Loucy (cell line): ENCODE measurements around the gene NOS3.
A peak's percentile ranks its signal among the peaks of the same experiment; 100 is the strongest.

Source experiments
- H2AFZ ChIP-seq: fragments of 200-600 bp; sonication (generic); 2 replicates; pipeline ENCODE4 v1.6.0; 2016; ENCODE audit warnings: antibody characterized with exemption, mild to moderate bottlenecking, low read length, moderate library complexity
- H3F3A ChIP-seq: fragments of 200-600 bp; 2 replicates; pipeline ENCODE4 v1.6.0; 2016; ENCODE audit warnings: antibody characterized with exemption, low read depth, mild to moderate bottlenecking
- H3K27me3 ChIP-seq: fragments of 200-600 bp; sonication (generic); 2 replicates; pipeline ENCODE4 v1.6.1; 2014; ENCODE audit warnings: low read length, mild to moderate bottlenecking; ENCODE audit not compliant: insufficient read depth, poor library complexity, severe bottlenecking
- H3K36me3 ChIP-seq: fragments of 200-600 bp; sonication (generic); 2 replicates; pipeline ENCODE4 v1.6.1; 2016; ENCODE audit warnings: low read length; ENCODE audit not compliant: insufficient read depth
- H3K4me1 ChIP-seq: fragments of 200-600 bp; sonication (generic); 2 replicates; pipeline ENCODE4 v1.5.1; 2014; ENCODE audit warnings: low read length, mild to moderate bottlenecking; ENCODE audit not compliant: insufficient read depth, poor library complexity, severe bottlenecking
- H3K4me2 ChIP-seq: fragments of 200-600 bp; sonication (generic); 2 replicates; pipeline ENCODE4 v1.6.0; 2014; ENCODE audit warnings: antibody characterized with exemption, low read length, low read depth, mild to moderate bottlenecking; ENCODE audit not compliant: poor library complexity, severe bottlenecking
- H3K4me3 ChIP-seq: fragments of 200-600 bp; sonication (generic); 2 replicates; pipeline ENCODE4 v1.5.1; 2014; ENCODE audit warnings: low read length, mild to moderate bottlenecking, mixed read lengths; ENCODE audit not compliant: poor library complexity, severe bottlenecking
- H3K79me2 ChIP-seq: fragments of 200-600 bp; sonication (generic); 2 replicates; pipeline ENCODE4 v1.6.1; 2014; ENCODE audit warnings: low read length; ENCODE audit not compliant: insufficient read depth
- H3K9ac ChIP-seq: fragments of 200-600 bp; sonication (generic); 2 replicates; pipeline ENCODE4 v1.6.0; 2014; ENCODE audit warnings: mild to moderate bottlenecking, low read depth, low read length, moderate library complexity; ENCODE audit not compliant: poor library complexity, severe bottlenecking
- H3K9me2 ChIP-seq: fragments of 200-600 bp; sonication (generic); replicated peaks from 2 replicates; pipeline ENCODE4 v1.6.1; 2016; ENCODE audit warnings: low read depth, low read length, mixed read lengths
- H3K9me3 ChIP-seq: fragments of 200-600 bp; sonication (generic); 2 replicates; pipeline ENCODE4 v1.6.1; 2014; ENCODE audit warnings: mild to moderate bottlenecking, antibody characterized with exemption, low read length, low read depth; ENCODE audit not compliant: insufficient read depth
- H4K20me1 ChIP-seq: fragments of 200-600 bp; sonication (generic); 2 replicates; pipeline ENCODE4 v1.6.0; 2014; ENCODE audit warnings: antibody characterized with exemption, low read length, mild to moderate bottlenecking; ENCODE audit not compliant: insufficient read depth, poor library complexity, severe bottlenecking
- EZH2phosphoT487 ChIP-seq: fragments of 200-600 bp; IDR thresholded peaks from 2 replicates; pipeline ENCODE4 v1.6.1; 2018; ENCODE audit warnings: antibody characterized with exemption, mild to moderate bottlenecking, moderate library complexity, borderline replicate concordance
- TF ChIP-seq, protein P1 (sequence below): fragments of 200-600 bp; sonication (generic); conservative IDR thresholded peaks from 2 replicates; pipeline ENCODE4 v1.5.1; 2014; ENCODE audit warnings: mild to moderate bottlenecking, antibody characterized with exemption, low read length

NOS3 gene

DNA sequence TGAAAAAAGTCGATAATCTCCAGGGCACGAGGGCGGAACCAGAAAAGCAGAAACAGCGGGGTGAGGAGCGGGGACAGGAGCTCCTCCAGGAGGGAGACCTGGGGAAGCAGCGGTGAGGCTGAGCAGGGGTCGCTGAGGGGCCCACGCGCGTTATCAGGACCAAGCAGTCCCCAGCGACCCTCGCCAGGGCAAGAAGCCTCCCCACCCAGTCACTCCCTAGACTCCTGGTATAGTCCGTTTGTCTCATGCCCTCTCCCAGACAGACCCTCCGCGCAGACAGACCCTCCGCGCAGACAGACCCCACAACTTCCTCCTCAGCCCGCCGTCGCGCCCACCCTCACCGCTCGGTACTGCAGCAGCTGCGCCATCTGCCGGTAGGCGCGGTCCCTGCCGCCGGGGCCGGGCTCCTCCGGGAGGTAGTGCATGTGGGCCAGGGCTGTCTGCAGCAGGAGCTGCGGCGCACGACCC lies 27.2 kb downstream of the NOS3 start:
- Histone ChIP-seq H3K27me3 (no peaks in the 10 kb centered on the region), H3K4me1 (peaks cover 23% of the 10 kb centered on the region), H4K20me1 (no peaks in the 10 kb centered on the region), H3F3A (no peaks in the 10 kb centered on the region), H3K9ac (peak overlapping the region; percentile 57), H3K4me2 (peak overlapping the region; percentile 74), H3K36me3 (no peaks in the 10 kb centered on the region), H3K9me2 (no peaks in the 10 kb centered on the region), H3K79me2 (no peaks in the 10 kb centered on the region), H2AFZ (peak overlapping the region; percentile 80), H3K4me3 (peak overlapping the region; percentile 67), H3K9me3 (no peaks in the 10 kb centered on the region)
- no peak for TF ChIP-seq EZH2phosphoT487
- TF ChIP-seq, protein P1, sequence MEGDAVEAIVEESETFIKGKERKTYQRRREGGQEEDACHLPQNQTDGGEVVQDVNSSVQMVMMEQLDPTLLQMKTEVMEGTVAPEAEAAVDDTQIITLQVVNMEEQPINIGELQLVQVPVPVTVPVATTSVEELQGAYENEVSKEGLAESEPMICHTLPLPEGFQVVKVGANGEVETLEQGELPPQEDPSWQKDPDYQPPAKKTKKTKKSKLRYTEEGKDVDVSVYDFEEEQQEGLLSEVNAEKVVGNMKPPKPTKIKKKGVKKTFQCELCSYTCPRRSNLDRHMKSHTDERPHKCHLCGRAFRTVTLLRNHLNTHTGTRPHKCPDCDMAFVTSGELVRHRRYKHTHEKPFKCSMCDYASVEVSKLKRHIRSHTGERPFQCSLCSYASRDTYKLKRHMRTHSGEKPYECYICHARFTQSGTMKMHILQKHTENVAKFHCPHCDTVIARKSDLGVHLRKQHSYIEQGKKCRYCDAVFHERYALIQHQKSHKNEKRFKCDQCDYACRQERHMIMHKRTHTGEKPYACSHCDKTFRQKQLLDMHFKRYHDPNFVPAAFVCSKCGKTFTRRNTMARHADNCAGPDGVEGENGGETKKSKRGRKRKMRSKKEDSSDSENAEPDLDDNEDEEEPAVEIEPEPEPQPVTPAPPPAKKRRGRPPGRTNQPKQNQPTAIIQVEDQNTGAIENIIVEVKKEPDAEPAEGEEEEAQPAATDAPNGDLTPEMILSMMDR = peak; percentile 97

DNA sequence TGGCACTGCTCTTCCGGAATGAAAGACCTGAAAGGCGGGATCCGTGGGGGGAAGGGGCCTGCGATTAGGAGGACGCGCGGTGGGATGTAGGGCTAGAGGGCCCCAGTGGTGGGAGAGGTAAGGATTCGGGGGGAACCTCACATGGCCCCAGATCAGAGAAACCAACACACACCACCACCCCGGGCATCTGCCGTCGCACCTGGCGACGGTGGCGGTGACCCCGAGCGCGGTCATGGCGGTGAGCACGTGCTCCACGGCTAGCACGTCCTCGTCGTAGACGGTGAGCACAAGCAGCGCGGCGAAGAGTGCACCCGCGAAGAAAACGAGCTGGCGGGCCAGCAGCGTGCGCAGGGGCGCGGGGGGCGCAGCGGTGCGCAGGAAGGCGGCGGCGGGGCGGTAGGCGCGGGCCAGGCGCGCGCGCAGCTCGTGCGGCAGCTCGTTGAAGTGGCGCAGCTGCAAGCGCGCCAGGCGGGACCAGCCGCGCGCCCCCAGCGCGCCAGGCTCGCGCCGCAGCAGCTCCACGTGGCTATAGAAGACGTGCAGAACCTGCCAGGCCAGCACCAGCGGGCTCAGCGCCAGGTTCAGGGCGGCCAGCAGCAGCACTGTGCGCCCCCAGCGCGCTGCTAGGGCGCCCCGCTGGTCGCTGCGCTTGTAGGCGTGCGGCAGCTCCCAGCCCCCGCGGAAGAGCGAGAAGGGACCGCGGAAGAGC lies 27.8 kb downstream of the NOS3 start:
- H3K27me3 ChIP-seq = no peaks in the 10 kb centered on the region
- no peaks in the 10 kb centered on the region for H3K79me2 ChIP-seq
- H2AFZ ChIP-seq = peak overlapping the region; percentile 80
- peak overlapping the region; percentile 74 for H3K4me2 ChIP-seq
- peak overlapping the region; percentile 67 for H3K4me3 ChIP-seq
- H3K9me2 ChIP-seq = no peaks in the 10 kb centered on the region
- peaks cover 23% of the 10 kb centered on the region for H3K4me1 ChIP-seq
- no peaks in the 10 kb centered on the region for H3K9me3 ChIP-seq
- H3F3A ChIP-seq = no peaks in the 10 kb centered on the region
- TF ChIP-seq, protein P1 = no peak
- no peak for TF ChIP-seq EZH2phosphoT487
- no peaks in the 10 kb centered on the region for H4K20me1 ChIP-seq
- H3K9ac ChIP-seq = peak overlapping the region; percentile 57
- H3K36me3 ChIP-seq = no peaks in the 10 kb centered on the region

DNA sequence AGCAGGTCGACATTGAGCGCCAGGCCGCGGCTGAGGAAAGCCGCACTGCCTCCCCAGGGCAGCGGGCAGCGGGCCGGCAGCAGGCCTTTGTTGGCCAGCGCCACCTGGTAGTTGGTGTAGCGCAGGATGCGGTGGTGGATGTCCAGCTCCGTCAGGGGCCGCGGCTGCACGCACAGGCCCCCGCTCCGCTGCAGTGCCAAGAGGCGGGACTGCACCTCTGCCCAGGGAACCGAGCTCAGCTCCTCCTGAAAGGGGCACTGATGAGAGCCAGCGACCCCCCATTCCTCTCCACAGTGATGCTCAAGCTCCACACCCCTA lies 28.3 kb downstream of the NOS3 start:
- H3K4me2 ChIP-seq = no peak overlapping the region

More for the DNA sequence above, 28.3 kb downstream of the NOS3 start:
- Histone ChIP-seq H3K9me3 (no peaks in the 10 kb centered on the region), H2AFZ (no peak overlapping the region), H3F3A (no peaks in the 10 kb centered on the region), H3K4me3 (no peak overlapping the region), H4K20me1 (no peaks in the 10 kb centered on the region), H3K9ac (no peak overlapping the region), H3K4me1 (peaks cover 23% of the 10 kb centered on the region), H3K27me3 (no peaks in the 10 kb centered on the region), H3K79me2 (no peaks in the 10 kb centered on the region), H3K36me3 (no peaks in the 10 kb centered on the region), H3K9me2 (no peaks in the 10 kb centered on the region)
- no peak for TF ChIP-seq EZH2phosphoT487
- TF ChIP-seq, protein P1 = no peak
